Liver (tissue), 9 donors: ENCODE data around the gene CD274. TPM values are rescaled to one million over a fixed set of nuclear protein-coding genes. Genes with fewer than 3 reads are reported as not detected.

Source experiments
- DNase-seq: peaks from one replicate; pipeline ENCODE4 v3.0.0-alpha.2; 2017; ENCODE audit warnings: low spot score
- H3K27ac ChIP-seq, 2 donors: one replicate each; pipeline ENCODE4 v1.7.0; 2013; ENCODE audit warnings: inconsistent platforms in 2 of 2, low read length in 2 of 2, control low read depth in 1 of 2, low read depth in 1 of 2, mild to moderate bottlenecking in 1 of 2
- H3K27me3 ChIP-seq, 4 donors: one replicate each; pipeline versions ENCODE4 v1.6.1 to v1.7.0; 2013; ENCODE audit warnings: low read length in 3 of 4, inconsistent platforms in 1 of 4, mild to moderate bottlenecking in 1 of 4, moderate library complexity in 1 of 4; ENCODE audit not compliant: control insufficient read depth in 4 of 4, insufficient read depth in 4 of 4
- H3K36me3 ChIP-seq, 4 donors: one replicate each; pipeline versions ENCODE4 v1.6.1 to v1.7.0; 2013; ENCODE audit warnings: low read length in 3 of 4, mild to moderate bottlenecking in 3 of 4, low read depth in 1 of 4, moderate library complexity in 1 of 4; ENCODE audit not compliant: control insufficient read depth in 4 of 4, insufficient read depth in 3 of 4
- H3K4me1 ChIP-seq, 4 donors: one replicate each; pipeline versions ENCODE4 v1.6.1 to v1.7.0; 2013; ENCODE audit warnings: low read length in 3 of 4, mild to moderate bottlenecking in 3 of 4, moderate library complexity in 1 of 4; ENCODE audit not compliant: control insufficient read depth in 4 of 4, insufficient read depth in 4 of 4
- H3K4me3 ChIP-seq, 3 donors: one replicate each; pipeline versions ENCODE4 v1.6.1 to v1.7.0; 2013; ENCODE audit warnings: low read length in 3 of 3, control low read depth in 1 of 3, low read depth in 1 of 3, mild to moderate bottlenecking in 1 of 3
- H3K9ac ChIP-seq, 2 donors: one replicate each; pipeline ENCODE4 v1.7.0; 2013; ENCODE audit warnings: low read length in 2 of 2, mild to moderate bottlenecking in 2 of 2, moderate library complexity in 2 of 2, control low read depth in 1 of 2, low read depth in 1 of 2
- H3K9me3 ChIP-seq, 4 donors: one replicate each; pipeline versions ENCODE4 v1.6.1 to v1.7.0; 2013; ENCODE audit warnings: low read length in 3 of 4; ENCODE audit not compliant: control insufficient read depth in 4 of 4
- ATF3 ChIP-seq: IDR thresholded peaks from 2 replicates; pipeline ENCODE4 v1.6.1; 2016; ENCODE audit warnings: antibody characterized with exemption
- EGR1 ChIP-seq, 2 donors: IDR thresholded peaks; 2 replicates each; pipeline ENCODE4 v1.6.1; 2016 to 2018; ENCODE audit warnings: antibody characterized with exemption in 2 of 2, low read depth in 2 of 2
- FOXA1 ChIP-seq: IDR thresholded peaks from 2 replicates; pipeline ENCODE4 v1.6.1; 2016; ENCODE audit warnings: antibody characterized with exemption
- FOXA2 ChIP-seq: IDR thresholded peaks from 2 replicates; pipeline ENCODE4 v1.6.1; 2016; ENCODE audit warnings: antibody characterized with exemption
- GABPA ChIP-seq, 2 donors: IDR thresholded peaks in 1 of 2; conservative IDR thresholded peaks in 1 of 2; 2 replicates each; pipeline ENCODE4 v1.6.1; 2016; ENCODE audit warnings: antibody characterized with exemption in 2 of 2, mild to moderate bottlenecking in 1 of 2, moderate library complexity in 1 of 2
- HNF4G ChIP-seq: IDR thresholded peaks from 2 replicates; pipeline ENCODE4 v1.6.1; 2016; ENCODE audit warnings: antibody characterized with exemption
- JUND ChIP-seq, 2 donors: IDR thresholded peaks; 2 replicates each; pipeline ENCODE4 v1.6.1; 2016; ENCODE audit warnings: antibody characterized with exemption in 2 of 2
- RAD21 ChIP-seq, 2 donors: IDR thresholded peaks; 2 replicates each; pipeline ENCODE4 v1.6.1; 2016; ENCODE audit warnings: antibody characterized with exemption in 2 of 2, mild to moderate bottlenecking in 2 of 2
- REST ChIP-seq: IDR thresholded peaks from 2 replicates; pipeline ENCODE4 v1.6.1; 2016; ENCODE audit warnings: antibody characterized with exemption, mild to moderate bottlenecking
- RXRA ChIP-seq, 2 donors: IDR thresholded peaks; 2 replicates each; pipeline ENCODE4 v1.6.1; 2017 to 2018; ENCODE audit warnings: antibody characterized with exemption in 2 of 2, mild to moderate bottlenecking in 1 of 2
- SP1 ChIP-seq: IDR thresholded peaks from 2 replicates; pipeline ENCODE4 v1.6.1; 2018; ENCODE audit warnings: antibody characterized with exemption, mild to moderate bottlenecking
- TAF1 ChIP-seq: conservative IDR thresholded peaks from 2 replicates; pipeline ENCODE4 v1.6.1; 2016; ENCODE audit warnings: antibody characterized with exemption, mild to moderate bottlenecking
- YY1 ChIP-seq: IDR thresholded peaks from 2 replicates; pipeline ENCODE4 v1.6.1; 2016; ENCODE audit warnings: antibody characterized with exemption, mild to moderate bottlenecking
- WGBS: extraction: QIAGEN DNeasy Blood & Tissue Kit; methylation state at CpG from one replicate; pipeline ENCODE4 v1.1.7; 2013; 5-methylcytosine and 5-hydroxymethylcytosine counted together
- polyA plus RNA-seq, 2 donors: library from polyadenylated mRNA; stranded (reverse) in 1 of 2; unstranded in 1 of 2; fragments of 200-250 nt in 1 of 2; fragments of >200 nt in 1 of 2; fragmentation: Nextera tagmentation in 1 of 2; extraction: Ambion mirVana in 1 of 2; gene quantifications; one replicate each; pipeline versions ENCODE4 v1.2.1 to v1.2.3, GENCODE V29; 2013 to 2015
- total RNA-seq, 2 donors: library from RNA; depleted of rRNA; stranded (reverse); fragments of >200 nt; gene quantifications; one replicate each; pipeline ENCODE4 v1.2.3, GENCODE V29; 2014
- TF ChIP-seq, protein P1 (sequence below): IDR thresholded peaks from 2 replicates; pipeline ENCODE4 v1.6.1; 2016; ENCODE audit warnings: antibody characterized with exemption
- donor health status: healthy.
- donor health status: healthy.
- donor health status: healthy.
- donor health status: healthy.
- donor health status: healthy.

Gene CD274
- total and polyA plus RNA-seq, 4 donors, result 1.0 to 3.1 (median 1.9) TPM

- 72% methylated on average over 21 of the region's 21 CpGs for WGBS
- peak overlapping the region; percentile 9 to 78 (median 35) for H3K4me3 ChIP-seq
- H3K9me3 ChIP-seq, result no peaks in the 10 kb centered on the region
- no peak for TF ChIP-seq RXRA (IDR thresholded peaks at IDR 0.05)
- no peak for TF ChIP-seq EGR1 (IDR thresholded peaks at IDR 0.05; ENCODE audit: low read depth in 2 of 2)
- TF ChIP-seq ATF3, result no peak
- no peak for TF ChIP-seq REST
- no peak for TF ChIP-seq RAD21 (IDR thresholded peaks at IDR 0.05)
- TF ChIP-seq, protein P1, sequence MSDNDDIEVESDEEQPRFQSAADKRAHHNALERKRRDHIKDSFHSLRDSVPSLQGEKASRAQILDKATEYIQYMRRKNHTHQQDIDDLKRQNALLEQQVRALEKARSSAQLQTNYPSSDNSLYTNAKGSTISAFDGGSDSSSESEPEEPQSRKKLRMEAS, result no peak
- TF ChIP-seq FOXA2, result no peak
- TF ChIP-seq SP1, result no peak
- no peak for TF ChIP-seq YY1
- H3K27ac ChIP-seq, result peak overlapping the region; percentile 32 to 95
- H3K36me3 ChIP-seq, result peaks cover 0 to 5% (median 2%) of the 10 kb centered on the region in 4 donors
- peaks cover 4 to 16% (median 9%) of the 10 kb centered on the region in 4 donors for H3K4me1 ChIP-seq
- H3K9ac ChIP-seq, result no peak overlapping the region
- DNase-seq, result no peak
- H3K27me3 ChIP-seq, result no peaks in the 10 kb centered on the region
These were observed 11.8 kb upstream of the CD274 start for GRCh38 chr9:5438301-5439162.

GRCh38 chr9:5440426-5440825, 9.9 kb upstream of the CD274 start:
- no peak for DNase-seq
- TF ChIP-seq REST (no peak), HNF4G (no peak), EGR1 (IDR thresholded peaks at IDR 0.05; ENCODE audit: low read depth in 2 of 2) (no peak), JUND (IDR thresholded peaks at IDR 0.05) (no peak), TAF1 (no peak), ATF3 (no peak), FOXA1 (no peak), RAD21 (IDR thresholded peaks at IDR 0.05) (no peak), GABPA (IDR thresholded peaks at IDR 0.05 in 1 of 2, conservative IDR thresholded peaks at IDR 0.05 in 1 of 2) (no peak), FOXA2 (no peak), YY1 (no peak)
- TF ChIP-seq, protein P1, result no peak
- no peaks in the 10 kb centered on the region for H3K9me3 ChIP-seq
- peaks cover 4 to 16% (median 9%) of the 10 kb centered on the region in 4 donors for H3K4me1 ChIP-seq
- no peaks in the 10 kb centered on the region for H3K27me3 ChIP-seq
- H3K36me3 ChIP-seq, result peaks cover 0 to 5% (median under 1%) of the 10 kb centered on the region in 4 donors
- H3K4me3 ChIP-seq, result no peak overlapping the region
- no peak overlapping the region for H3K9ac ChIP-seq
- 86% methylated on average over 3 of the region's 3 CpGs for WGBS
- H3K27ac ChIP-seq, result no peak overlapping the region
